GM12878 (cell line): ENCODE results near the gene NID1. TPM values are rescaled to one million over a fixed set of nuclear protein-coding genes. Genes with fewer than 3 reads are reported as not detected.

Source experiments
- ATF2 ChIP-seq: IDR thresholded peaks from 2 replicates; pipeline ENCODE4 v1.6.1; 2012; ENCODE audit warnings: low read length, inconsistent platforms
- CHD4 ChIP-seq: fragments of 200-600 bp; sonication (generic); IDR thresholded peaks from 2 replicates; pipeline ENCODE4 v1.6.1; 2016; ENCODE audit warnings: mild to moderate bottlenecking
- E4F1 ChIP-seq: fragments of 450-650 bp; IDR thresholded peaks from 2 replicates; pipeline ENCODE4 v1.6.1; 2018; ENCODE audit warnings: borderline replicate concordance, mild to moderate bottlenecking; ENCODE audit not compliant: partially characterized antibody
- ESRRA ChIP-seq: IDR thresholded peaks from 2 replicates; pipeline ENCODE4 v1.6.1; 2012; ENCODE audit warnings: mild to moderate bottlenecking, low read length, improper control_type of control experiment
- GATAD2B ChIP-seq: fragments of 450-650 bp; conservative IDR thresholded peaks from 2 replicates; pipeline ENCODE4 v1.6.1; 2017; ENCODE audit warnings: low read depth, mild to moderate bottlenecking, moderate library complexity
- JUNB ChIP-seq: IDR thresholded peaks from 2 replicates; pipeline ENCODE4 v1.6.1; 2016; ENCODE audit warnings: antibody characterized with exemption, mild to moderate bottlenecking
- MEF2B ChIP-seq: fragments of 450-650 bp; IDR thresholded peaks from 2 replicates; pipeline ENCODE4 v1.6.1; 2018; ENCODE audit warnings: mild to moderate bottlenecking, moderate library complexity; ENCODE audit not compliant: partially characterized antibody, poor library complexity, severe bottlenecking
- MTA2 ChIP-seq: fragments of 450-650 bp; IDR thresholded peaks from 2 replicates; pipeline ENCODE4 v1.6.1; 2016; ENCODE audit warnings: low read depth, mild to moderate bottlenecking, moderate library complexity
- MTA3 ChIP-seq: IDR thresholded peaks from 2 replicates; pipeline ENCODE4 v1.6.1; 2012; ENCODE audit warnings: low read length, inconsistent platforms, borderline replicate concordance
- NR2C2 ChIP-seq: IDR thresholded peaks from 2 replicates; pipeline ENCODE4 v1.6.1; 2011; ENCODE audit warnings: borderline replicate concordance, low read depth; ENCODE audit not compliant: control insufficient read depth, insufficient read length
- NRF1 ChIP-seq: conservative IDR thresholded peaks from 2 replicates; pipeline ENCODE4 v1.6.1; 2011; ENCODE audit warnings: mild to moderate bottlenecking, low read depth, low read length, improper control_type of control experiment
- POLR2AphosphoS2 ChIP-seq: IDR thresholded peaks from 2 replicates; pipeline ENCODE4 v1.6.1; 2011; ENCODE audit warnings: low read depth, mild to moderate bottlenecking, low read length, improper control_type of control experiment, moderate library complexity
- POU2F2 ChIP-seq: IDR thresholded peaks from 3 replicates; pipeline ENCODE4 v1.6.1; 2011; ENCODE audit warnings: low read depth, mild to moderate bottlenecking, low read length, borderline replicate concordance
- RAD21 ChIP-seq: IDR thresholded peaks from 2 replicates; pipeline ENCODE4 v1.6.1; 2011; ENCODE audit warnings: mild to moderate bottlenecking, low read depth, low read length, moderate library complexity; ENCODE audit not compliant: insufficient read depth
- SKIL ChIP-seq: fragments of 450-650 bp; IDR thresholded peaks from 2 replicates; pipeline ENCODE4 v1.6.1; 2017; ENCODE audit warnings: mild to moderate bottlenecking, low read depth, inconsistent platforms; ENCODE audit not compliant: poor library complexity, severe bottlenecking
- SRF ChIP-seq, 2 experiments: IDR thresholded peaks; 2 replicates each; pipeline ENCODE4 v1.6.1; 2011; ENCODE audit warnings: low read depth in 2 of 2, low read length in 2 of 2, mild to moderate bottlenecking in 1 of 2, moderate library complexity in 1 of 2
- SUPT20H ChIP-seq: IDR thresholded peaks from 2 replicates; pipeline ENCODE4 v1.6.1; 2011; ENCODE audit warnings: low read depth, mild to moderate bottlenecking, low read length, moderate library complexity, borderline replicate concordance; ENCODE audit not compliant: control insufficient read depth
- TAF1 ChIP-seq: IDR thresholded peaks from 2 replicates; pipeline ENCODE4 v1.6.1; 2011; ENCODE audit warnings: mild to moderate bottlenecking, low read depth, low read length, borderline replicate concordance
- TARDBP ChIP-seq: IDR thresholded peaks from 2 replicates; pipeline ENCODE4 v1.6.1; 2016; ENCODE audit warnings: borderline replicate concordance
- TCF12 ChIP-seq: IDR thresholded peaks from 2 replicates; pipeline ENCODE4 v1.6.1; 2011; ENCODE audit warnings: low read depth, mild to moderate bottlenecking, low read length
- ZBTB33 ChIP-seq: fragments of 450-650 bp; IDR thresholded peaks from 2 replicates; pipeline ENCODE4 v1.6.1; 2017; ENCODE audit warnings: mild to moderate bottlenecking
- ZNF274 ChIP-seq: IDR thresholded peaks from one replicate; pipeline ENCODE4 v1.8.0; 2011; ENCODE audit not compliant: insufficient read length, insufficient read depth
- ZNF384 ChIP-seq: IDR thresholded peaks from 2 replicates; pipeline ENCODE4 v1.6.1; 2012; ENCODE audit warnings: low read depth, mild to moderate bottlenecking, low read length, improper control_type of control experiment, borderline replicate concordance
- polyA plus RNA-seq, 11 experiments: library from polyadenylated mRNA; depleted of rRNA in 4 of 11; unstranded in 6 of 11; stranded (reverse) in 5 of 11; fragments of >200 nt; fragmentation: Nextera tagmentation in 4 of 11; fragmentation: Illumina TruSeq in 1 of 11; extraction: Ambion mirVana in 4 of 11; extraction: Trizol in 1 of 11; gene quantifications; 1 replicate in 1 of 11; 2 replicates in 10 of 11; pipeline versions ENCODE4 v1.2.1 to v1.2.3, GENCODE V29; 2011 to 2016; ENCODE audit warnings: inconsistent platforms in 2 of 11, missing spikeins in 2 of 11, low read depth in 1 of 11
- total RNA-seq, 4 experiments: library from RNA; depleted of rRNA in 3 of 4; stranded (reverse); fragments of >200 nt in 3 of 4; fragmentation: Illumina TruSeq in 1 of 4; extraction: Trizol in 1 of 4; gene quantifications; 2 replicates each; pipeline versions ENCODE4 v1.2.1 to v1.2.3, GENCODE V29; 2013 to 2021

The NID1 gene
- total and polyA plus RNA-seq, 10 of the 15 experiments (the other 5 are each of a cell fraction or from before 2014, with no cell fraction given): 4.2 to 25.7 (median 11.3) TPM

- peak; percentile 15; the same call in 1 of the 2 replicates for TF ChIP-seq RAD21
- no peak for TF ChIP-seq ZBTB33
- TF ChIP-seq JUNB: peak; percentile 99
- TF ChIP-seq TARDBP: peak; percentile 81
- peak; percentile 98 for TF ChIP-seq ATF2
- TF ChIP-seq CHD4: no peak
- peak; percentile 70 for TF ChIP-seq MTA3
- TF ChIP-seq SRF (IDR thresholded peaks at IDR 0.05; ENCODE audit: low read depth in 2 of 2, low read length in 2 of 2): peak in 1 of 2 experiments; percentile 91; a peak in 2 of 4 replicates
- no peak for TF ChIP-seq SUPT20H
- peak; percentile 90 for TF ChIP-seq MTA2
- peak; percentile 94 for TF ChIP-seq GATAD2B
- TF ChIP-seq NR2C2: no peak
- TF ChIP-seq NRF1: no peak
- peak; percentile 59; the same call in 1 of the 2 replicates for TF ChIP-seq TCF12
- TF ChIP-seq TAF1: 0 out of 2 replicates have a peak, but pooled peaks have one; percentile 37
- no peak for TF ChIP-seq ZNF384
- no peak for TF ChIP-seq ESRRA
- TF ChIP-seq MEF2B: peak; percentile 92
- peak; percentile 93 for TF ChIP-seq SKIL
- peak; percentile 78; the same call in 1 of the 3 replicates for TF ChIP-seq POU2F2
- no peak for TF ChIP-seq ZNF274
- TF ChIP-seq E4F1: no peak
- TF ChIP-seq POLR2AphosphoS2: no peak
These were observed 65.5 kb downstream of the NID1 start (continued) for GRCh38 chr1:235999259-235999925.
